OCI-LY3 (cell line): ENCODE data around the gene AUNIP.

Experiments used
- EZH2phosphoT487 ChIP-seq: fragments of 200-600 bp; shearing (Covaris generic); IDR thresholded peaks from 2 replicates; pipeline ENCODE4 v1.6.1; 2018; ENCODE audit warnings: antibody characterized with exemption, mixed run types, low read depth
- TF ChIP-seq, protein P1 (sequence below): fragments of 200-600, 300-600 bp; sonication (generic); IDR thresholded peaks from 2 replicates; pipeline ENCODE4 v1.5.1; 2014; ENCODE audit warnings: antibody characterized with exemption, low read length, low read depth

DNA sequence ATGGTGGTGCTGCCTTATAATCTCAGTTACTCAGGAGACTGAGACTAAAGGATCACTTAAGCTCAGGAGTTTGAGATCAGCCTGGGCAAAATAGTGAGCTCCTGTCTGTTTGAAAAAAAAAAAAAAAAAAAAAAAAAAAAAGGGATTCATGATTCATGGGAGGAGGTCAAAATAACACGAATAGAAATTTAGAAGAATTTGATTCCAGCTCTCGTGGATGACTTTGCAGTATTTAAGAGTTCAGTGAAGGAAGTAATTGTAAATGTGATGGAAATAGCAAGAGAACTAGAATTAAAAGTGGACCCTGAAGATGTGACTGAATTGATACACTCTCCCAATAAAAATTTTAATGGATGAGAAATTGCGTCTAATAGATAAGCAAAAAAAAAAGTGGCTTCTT, 15.8 kb downstream of the AUNIP start:
- TF ChIP-seq, protein P1, sequence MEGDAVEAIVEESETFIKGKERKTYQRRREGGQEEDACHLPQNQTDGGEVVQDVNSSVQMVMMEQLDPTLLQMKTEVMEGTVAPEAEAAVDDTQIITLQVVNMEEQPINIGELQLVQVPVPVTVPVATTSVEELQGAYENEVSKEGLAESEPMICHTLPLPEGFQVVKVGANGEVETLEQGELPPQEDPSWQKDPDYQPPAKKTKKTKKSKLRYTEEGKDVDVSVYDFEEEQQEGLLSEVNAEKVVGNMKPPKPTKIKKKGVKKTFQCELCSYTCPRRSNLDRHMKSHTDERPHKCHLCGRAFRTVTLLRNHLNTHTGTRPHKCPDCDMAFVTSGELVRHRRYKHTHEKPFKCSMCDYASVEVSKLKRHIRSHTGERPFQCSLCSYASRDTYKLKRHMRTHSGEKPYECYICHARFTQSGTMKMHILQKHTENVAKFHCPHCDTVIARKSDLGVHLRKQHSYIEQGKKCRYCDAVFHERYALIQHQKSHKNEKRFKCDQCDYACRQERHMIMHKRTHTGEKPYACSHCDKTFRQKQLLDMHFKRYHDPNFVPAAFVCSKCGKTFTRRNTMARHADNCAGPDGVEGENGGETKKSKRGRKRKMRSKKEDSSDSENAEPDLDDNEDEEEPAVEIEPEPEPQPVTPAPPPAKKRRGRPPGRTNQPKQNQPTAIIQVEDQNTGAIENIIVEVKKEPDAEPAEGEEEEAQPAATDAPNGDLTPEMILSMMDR, result no peak
- no peak for TF ChIP-seq EZH2phosphoT487
